Measurements from ENCODE around the gene PAPOLA.

Gene PAPOLA

GRCh38 chr14:96603350-96604255, 101.4 kb downstream of the PAPOLA start:
- TF ChIP-seq CTCF (conservative IDR thresholded peaks at IDR 0.05; ENCODE audit: low read length) (no peak), EZH2phosphoT487 (IDR thresholded peaks at IDR 0.05; ENCODE audit: borderline replicate concordance) (no peak)
- Histone ChIP-seq H3K36me3 (ENCODE audit: insufficient read depth, low read length) (no peaks in the 10 kb centered on the region), H3K79me2 (ENCODE audit: insufficient read depth, low read length) (no peaks in the 10 kb centered on the region), H2AFZ (ENCODE audit: low read length) (no peak overlapping the region), H3K9ac (ENCODE audit: low read depth, low read length, poor library complexity, severe bottlenecking) (no peak overlapping the region), H3K4me3 (ENCODE audit: low read length, poor library complexity, severe bottlenecking) (no peak overlapping the region), H3K9me3 (ENCODE audit: insufficient read depth, low read depth, low read length) (no peaks in the 10 kb centered on the region; the same call in 1 of the 2 replicates), H3K9me2 (replicated peaks; ENCODE audit: low read depth, low read length) (no peaks in the 10 kb centered on the region), H3K4me1 (ENCODE audit: insufficient read depth, low read length, poor library complexity, severe bottlenecking) (no peaks in the 10 kb centered on the region), H3K4me2 (ENCODE audit: low read depth, low read length, poor library complexity, severe bottlenecking) (no peak overlapping the region), H3K27me3 (ENCODE audit: insufficient read depth, low read length, poor library complexity, severe bottlenecking) (no peaks in the 10 kb centered on the region), H3F3A (ENCODE audit: low read depth) (no peaks in the 10 kb centered on the region), H4K20me1 (ENCODE audit: insufficient read depth, low read length, poor library complexity, severe bottlenecking) (no peaks in the 10 kb centered on the region)

- Histone ChIP-seq H4K20me1 (ENCODE audit: insufficient read depth, low read length, poor library complexity, severe bottlenecking) (no peaks in the 10 kb centered on the region), H3K4me3 (ENCODE audit: low read length, poor library complexity, severe bottlenecking) (no peak overlapping the region), H3K4me2 (ENCODE audit: low read depth, low read length, poor library complexity, severe bottlenecking) (no peak overlapping the region), H3K36me3 (ENCODE audit: insufficient read depth, low read length) (no peaks in the 10 kb centered on the region), H3F3A (ENCODE audit: low read depth) (no peaks in the 10 kb centered on the region), H3K79me2 (ENCODE audit: insufficient read depth, low read length) (no peaks in the 10 kb centered on the region), H2AFZ (ENCODE audit: low read length) (no peak overlapping the region), H3K27me3 (ENCODE audit: insufficient read depth, low read length, poor library complexity, severe bottlenecking) (no peaks in the 10 kb centered on the region), H3K9me3 (ENCODE audit: insufficient read depth, low read depth, low read length) (no peaks in the 10 kb centered on the region; the same call in 1 of the 2 replicates), H3K4me1 (ENCODE audit: insufficient read depth, low read length, poor library complexity, severe bottlenecking) (no peaks in the 10 kb centered on the region), H3K9me2 (replicated peaks; ENCODE audit: low read depth, low read length) (no peaks in the 10 kb centered on the region), H3K9ac (ENCODE audit: low read depth, low read length, poor library complexity, severe bottlenecking) (no peak overlapping the region)
- TF ChIP-seq EZH2phosphoT487 (IDR thresholded peaks at IDR 0.05; ENCODE audit: borderline replicate concordance) (no peak), CTCF (conservative IDR thresholded peaks at IDR 0.05; ENCODE audit: low read length) (no peak)
Measured at GRCh38 chr14:96614481-96614881, 112.3 kb downstream of the PAPOLA start.

GRCh38 chr14:96616161-96616721, 114.1 kb downstream of the PAPOLA start:
- H2AFZ ChIP-seq (ENCODE audit: low read length), result no peak overlapping the region
- no peaks in the 10 kb centered on the region for H3K36me3 ChIP-seq (ENCODE audit: insufficient read depth, low read length)
- no peak overlapping the region for H3K4me3 ChIP-seq (ENCODE audit: low read length, poor library complexity, severe bottlenecking)

More at GRCh38 chr14:96616161-96616721, 114.1 kb downstream of the PAPOLA start:
- no peak overlapping the region for H3K4me2 ChIP-seq (ENCODE audit: low read depth, low read length, poor library complexity, severe bottlenecking)
- H3K79me2 ChIP-seq (ENCODE audit: insufficient read depth, low read length), result no peaks in the 10 kb centered on the region
- H3K9me2 ChIP-seq (replicated peaks; ENCODE audit: low read depth, low read length), result no peaks in the 10 kb centered on the region
- H4K20me1 ChIP-seq (ENCODE audit: insufficient read depth, low read length, poor library complexity, severe bottlenecking), result no peaks in the 10 kb centered on the region
- H3K9me3 ChIP-seq (ENCODE audit: insufficient read depth, low read depth, low read length), result no peaks in the 10 kb centered on the region; the same call in 1 of the 2 replicates
- H3K9ac ChIP-seq (ENCODE audit: low read depth, low read length, poor library complexity, severe bottlenecking), result no peak overlapping the region
- TF ChIP-seq EZH2phosphoT487 (IDR thresholded peaks at IDR 0.05; ENCODE audit: borderline replicate concordance), result no peak
- TF ChIP-seq CTCF (conservative IDR thresholded peaks at IDR 0.05; ENCODE audit: low read length), result no peak
- H3K27me3 ChIP-seq (ENCODE audit: insufficient read depth, low read length, poor library complexity, severe bottlenecking), result no peaks in the 10 kb centered on the region
- H3F3A ChIP-seq (ENCODE audit: low read depth), result no peaks in the 10 kb centered on the region
- no peaks in the 10 kb centered on the region for H3K4me1 ChIP-seq (ENCODE audit: insufficient read depth, low read length, poor library complexity, severe bottlenecking)
